HUDEP-2 (cell line): Measurements from ENCODE around the gene GLIPR2.
"Not testable (repeated sequence)": the region's sequence is repeated elsewhere in the genome, so short reads cannot be mapped to it uniquely, and the experiment has no call there.

ENCODE experiments used
- DNase-seq, 76 experiments: peaks; one replicate each; lab custom pipeline; 2025; ENCODE audit not compliant: unreplicated experiment in 76 of 76; lab: John Stamatoyannopoulos, UW

Gene GLIPR2

GRCh38 chr9:36142510-36143244 is 6.1 kb downstream of the GLIPR2 start:
- peak in 64 of 76 experiments; percentile 8 to 82 (median 51) for DNase-seq

- DNase-seq: peak in 2 of 76 experiments; percentile 23 to 33
Observed at GRCh38 chr9:36143245-36143641, 6.7 kb downstream of the GLIPR2 start.

DNA sequence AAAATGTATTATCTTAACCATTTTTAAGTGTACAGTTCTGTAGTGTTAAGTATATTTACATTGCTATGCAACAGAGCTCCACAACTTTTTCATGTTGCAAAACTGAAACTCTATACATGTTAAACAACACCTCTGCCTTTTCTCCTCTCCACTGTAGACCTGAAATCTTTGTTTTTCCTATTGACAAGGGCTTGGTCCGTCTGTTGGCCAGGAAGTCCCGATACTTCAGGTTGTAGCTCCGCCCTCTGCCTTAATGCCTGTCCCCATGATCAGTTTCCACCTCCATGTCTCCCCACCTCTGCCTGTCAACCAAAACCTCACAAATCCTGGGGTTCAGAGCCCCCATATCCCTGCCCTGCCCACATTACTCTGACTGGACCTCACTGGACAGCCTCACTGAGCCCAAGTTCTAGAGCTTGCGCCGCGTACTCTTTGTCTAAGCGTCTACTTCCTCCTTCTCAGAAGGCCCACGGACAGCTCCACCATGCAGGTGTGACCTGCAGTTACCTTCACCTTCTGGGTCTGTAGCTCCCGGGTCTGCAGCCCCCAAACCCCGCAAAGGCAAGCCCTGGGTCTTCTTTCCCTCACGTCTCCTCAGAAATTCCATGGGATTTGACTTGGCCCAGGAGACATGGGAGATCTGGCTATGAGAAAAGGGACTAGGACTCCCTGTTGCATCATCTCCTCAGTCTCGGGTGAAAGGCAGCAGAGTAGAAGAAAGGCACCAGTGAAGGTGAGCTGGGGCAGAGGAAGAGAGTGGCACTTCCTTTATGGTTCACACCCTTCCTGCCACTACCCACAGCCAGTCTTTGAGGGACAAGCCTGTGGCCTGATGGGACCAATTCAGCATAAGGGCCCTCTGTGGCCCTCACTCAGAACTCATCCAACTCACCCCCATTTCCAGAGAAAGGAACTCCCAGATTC is 8.0 kb downstream of the GLIPR2 start:
- DNase-seq: no peak

DNA sequence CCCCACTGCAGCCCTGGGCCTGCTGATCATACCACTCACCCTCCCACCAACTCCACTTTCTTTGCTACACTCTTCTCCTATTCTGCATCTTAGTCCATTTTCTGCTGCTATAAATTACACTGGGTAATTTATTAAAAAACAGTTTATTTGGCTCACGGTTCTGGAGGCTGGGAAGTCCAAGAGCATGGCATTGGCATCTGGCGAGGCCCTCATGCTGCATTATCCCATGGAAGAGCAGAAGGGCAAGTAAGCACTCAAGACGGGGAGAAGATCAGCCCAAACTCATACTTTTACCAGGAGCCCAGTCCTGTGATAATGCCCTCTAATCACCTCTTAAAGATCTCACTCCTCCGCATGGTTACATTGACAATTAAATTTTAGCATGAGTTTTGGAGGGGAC is 9.4 kb downstream of the GLIPR2 start:
- no peak for DNase-seq

GRCh38 chr9:36146651-36147050 is 10.1 kb downstream of the GLIPR2 start:
- DNase-seq: no peak

- DNase-seq: no peak
Observed at GRCh38 chr9:36147441-36148175, 11.1 kb downstream of the GLIPR2 start.

DNA sequence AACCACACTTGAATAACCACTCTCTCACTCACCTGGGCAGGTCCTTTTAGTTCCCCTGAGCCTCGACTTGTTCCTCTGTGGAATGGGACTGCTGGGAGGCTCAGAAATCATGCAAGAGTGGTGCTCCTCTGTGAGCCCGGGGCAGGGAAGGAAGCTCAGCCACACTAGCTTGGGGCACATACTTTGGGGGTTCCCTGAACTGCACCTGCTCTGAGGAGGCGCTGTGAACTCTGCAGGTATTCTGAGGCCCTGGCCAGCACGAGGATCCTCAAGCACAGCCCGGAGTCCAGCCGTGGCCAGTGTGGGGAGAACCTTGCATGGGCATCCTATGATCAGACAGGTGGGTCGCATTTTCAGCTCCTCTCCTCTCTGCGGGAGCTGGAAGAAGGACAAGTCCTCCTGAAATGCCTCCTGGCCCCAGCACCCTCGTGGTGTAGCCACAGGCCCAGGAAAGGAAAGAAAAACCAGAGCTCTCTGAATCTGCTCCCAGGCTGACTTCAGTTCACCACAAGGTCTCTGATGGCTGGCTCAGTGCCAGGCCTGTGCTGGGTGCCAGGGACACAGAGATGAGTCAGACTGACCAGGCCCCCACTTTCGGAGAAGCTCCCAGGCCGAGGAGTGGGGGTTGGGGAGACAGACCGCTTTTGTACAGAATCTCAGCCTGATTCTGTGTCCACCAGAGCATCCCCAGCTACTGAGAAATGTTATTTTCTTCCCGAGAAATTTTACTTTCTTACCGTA is 11.9 kb downstream of the GLIPR2 start:
- peak in 72 of 76 experiments; percentile 11 to 90 (median 72) for DNase-seq

DNA sequence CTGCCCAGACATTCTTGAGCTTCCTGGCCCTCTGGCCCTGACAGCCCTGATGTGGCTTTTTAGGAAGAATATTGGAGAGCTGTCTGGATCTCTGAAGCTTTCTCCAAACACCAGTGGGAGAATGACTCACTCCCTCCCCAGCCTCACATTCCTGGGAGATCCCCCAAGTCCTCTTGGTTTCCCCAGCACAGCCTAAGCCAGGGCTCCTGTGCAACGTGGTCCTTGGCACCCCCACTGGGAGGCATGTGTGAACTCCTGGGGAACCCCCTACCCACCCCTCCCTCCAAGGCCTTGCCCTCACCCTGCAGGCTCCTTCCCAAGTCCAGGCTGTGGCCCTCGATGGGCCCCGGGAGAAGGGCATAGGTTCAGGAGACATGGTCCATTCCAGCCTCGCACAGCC is 12.7 kb downstream of the GLIPR2 start:
- DNase-seq: no peak

DNA sequence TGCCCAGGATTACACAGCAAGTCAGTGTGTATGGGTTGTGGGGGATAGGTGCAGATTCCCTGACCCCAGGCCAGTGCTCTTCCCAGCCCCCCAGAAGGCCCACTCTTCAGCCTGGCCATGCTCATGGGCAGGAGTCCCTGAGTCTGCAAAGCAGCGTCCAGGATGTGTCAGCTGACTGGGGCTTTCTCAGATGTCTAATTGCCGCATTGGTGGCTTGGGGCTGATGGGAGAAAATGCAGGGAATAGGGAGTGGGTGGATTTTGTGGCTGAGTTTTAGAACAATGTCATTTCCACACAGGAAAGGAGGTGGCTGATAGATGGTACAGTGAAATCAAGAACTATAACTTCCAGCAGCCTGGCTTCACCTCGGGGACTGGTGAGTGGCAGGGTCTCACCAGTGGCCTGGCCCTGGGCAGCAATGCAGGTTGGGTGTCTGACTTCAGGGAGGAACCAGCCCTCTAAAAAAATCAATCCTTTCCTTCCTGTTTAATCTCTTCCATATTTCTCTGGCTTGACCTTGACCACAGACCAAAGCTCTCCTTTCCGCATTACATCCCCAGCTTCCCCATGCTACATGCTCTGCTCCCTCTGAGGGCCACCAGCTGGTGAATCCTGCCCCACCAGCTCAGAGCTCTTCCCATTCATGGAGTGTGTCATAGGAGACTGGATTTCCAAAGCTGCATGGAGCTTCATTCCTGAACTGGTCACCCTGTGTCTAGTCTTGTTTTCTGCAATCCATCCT is 14.2 kb downstream of the GLIPR2 start:
- no peak for DNase-seq

GRCh38 chr9:36151316-36152210 is 15.0 kb downstream of the GLIPR2 start:
- no peak for DNase-seq

GRCh38 chr9:36152741-36153438 is 16.4 kb downstream of the GLIPR2 start:
- no peak for DNase-seq

DNA sequence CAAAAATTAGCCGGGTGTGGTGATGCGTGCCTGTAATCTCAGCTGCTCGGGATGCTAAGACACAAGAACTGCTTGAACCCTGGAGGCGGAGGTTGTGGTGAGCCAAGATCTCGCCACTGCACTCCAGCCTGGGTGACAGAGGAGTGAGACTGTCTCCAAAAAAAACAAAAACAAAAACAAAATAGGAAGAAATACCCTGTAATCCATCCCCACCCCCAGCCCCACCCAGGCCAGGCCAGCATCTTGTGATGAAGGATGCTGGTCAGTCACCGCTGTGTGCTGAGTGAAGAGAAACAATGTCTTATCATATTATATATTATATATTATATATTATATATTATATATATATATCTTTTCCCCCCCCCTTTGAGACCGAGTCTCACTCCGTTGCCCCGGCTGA is 17.2 kb downstream of the GLIPR2 start:
- no peak for DNase-seq

GRCh38 chr9:36154331-36154952 is 17.9 kb downstream of the GLIPR2 start:
- no peak for DNase-seq

- no peak for DNase-seq
Observed at GRCh38 chr9:36156116-36156515, 19.6 kb downstream of the GLIPR2 start.

- no peak for DNase-seq
Observed at GRCh38 chr9:36158122-36158521, 21.6 kb downstream of the GLIPR2 start.

GRCh38 chr9:36158917-36159316 is 22.4 kb downstream of the GLIPR2 start:
- no peak for DNase-seq

- not testable (repeated sequence) for DNase-seq
Observed at GRCh38 chr9:36159509-36159908, 23.0 kb downstream of the GLIPR2 start.

- DNase-seq: not testable (repeated sequence)
Observed at GRCh38 chr9:36160126-36160525, 23.6 kb downstream of the GLIPR2 start.
